ENCODE data around the gene LRFN3.
A peak's percentile ranks its signal among the peaks of the same experiment; 100 is the strongest.
"Not testable (repeated sequence)": the region's sequence is repeated elsewhere in the genome, so short reads cannot be mapped to it uniquely, and the experiment has no call there.

The LRFN3 gene

GRCh38 chr19:35978271-35978670, 42.1 kb downstream of the LRFN3 start:
- no peak for DNase-seq

GRCh38 chr19:35978832-35979365, 42.7 kb downstream of the LRFN3 start:
- DNase-seq = no peak

- not testable (repeated sequence) for DNase-seq
These were observed 44.8 kb downstream of the LRFN3 start for GRCh38 chr19:35980997-35981396.

GRCh38 chr19:35983177-35983576, 47.0 kb downstream of the LRFN3 start:
- no peak for DNase-seq

GRCh38 chr19:35986111-35986510, 49.9 kb downstream of the LRFN3 start:
- DNase-seq = no peak

- DNase-seq = peak; percentile 43
These were observed 50.7 kb downstream of the LRFN3 start for GRCh38 chr19:35986664-35987570.

- DNase-seq = no peak
These were observed 51.4 kb downstream of the LRFN3 start for GRCh38 chr19:35987571-35987896.

- DNase-seq = no peak
These were observed 52.6 kb downstream of the LRFN3 start for GRCh38 chr19:35988824-35989223.

GRCh38 chr19:35990156-35990555, 54.0 kb downstream of the LRFN3 start:
- DNase-seq = no peak

GRCh38 chr19:35990771-35991730, 54.9 kb downstream of the LRFN3 start:
- no peak for DNase-seq

- DNase-seq = no peak
These were observed 55.7 kb downstream of the LRFN3 start for GRCh38 chr19:35991731-35992450.

- DNase-seq = no peak
These were observed 57.0 kb downstream of the LRFN3 start for GRCh38 chr19:35992907-35993765.

GRCh38 chr19:35993923-35994598, 57.9 kb downstream of the LRFN3 start:
- DNase-seq = no peak
